ENCODE data around the gene CALHM2. TPM values are rescaled to one million over a fixed set of nuclear protein-coding genes. Genes with fewer than 3 reads are reported as not detected.
"Not testable (repeated sequence)": the region's sequence is repeated elsewhere in the genome, so short reads cannot be mapped to it uniquely, and the experiment has no call there.

CALHM2 gene
- polyA plus RNA-seq, 1 donor from 2014 or later = 35.0 TPM

GRCh38 chr10:103429647-103430046 is 22.5 kb downstream of the CALHM2 start:
- Mint-ChIP-seq H3K9me3 (no peaks in the 10 kb centered on the region), H3K27ac (peak overlapping the region in 1 of 3 donors; percentile 33), H3K36me3 (peaks cover 4% of the 10 kb centered on the region), H3K4me3 (no peak overlapping the region), H3K27me3 (no peaks in the 10 kb centered on the region), H3K4me1 (peaks cover 0 to 3% (median 0%) of the 10 kb centered on the region in 3 donors)

- H3K9me3 Mint-ChIP-seq = no peaks in the 10 kb centered on the region
- H3K4me1 Mint-ChIP-seq = peaks cover 0 to 3% (median 0%) of the 10 kb centered on the region in 3 donors
- no peaks in the 10 kb centered on the region for H3K27me3 Mint-ChIP-seq
- no peak overlapping the region for H3K4me3 Mint-ChIP-seq
- peak overlapping the region in 2 of 3 donors; percentile 33 to 56 for H3K27ac Mint-ChIP-seq
- peaks cover 4% of the 10 kb centered on the region for H3K36me3 Mint-ChIP-seq
Observed at GRCh38 chr10:103428989-103429643, 23.1 kb downstream of the CALHM2 start.

GRCh38 chr10:103427866-103428265 is 24.3 kb downstream of the CALHM2 start:
- Mint-ChIP-seq H3K27me3 (no peaks in the 10 kb centered on the region), H3K27ac (no peak overlapping the region), H3K4me3 (no peak overlapping the region), H3K9me3 (no peaks in the 10 kb centered on the region), H3K36me3 (peaks cover 4% of the 10 kb centered on the region), H3K4me1 (peaks cover 0 to 3% (median 0%) of the 10 kb centered on the region in 3 donors)

GRCh38 chr10:103423748-103424147 is 28.4 kb downstream of the CALHM2 start:
- no peaks in the 10 kb centered on the region for H3K36me3 Mint-ChIP-seq
- H3K27me3 Mint-ChIP-seq = no peaks in the 10 kb centered on the region
- H3K4me1 Mint-ChIP-seq = no peaks in the 10 kb centered on the region
- no peak overlapping the region for H3K27ac Mint-ChIP-seq
- H3K4me3 Mint-ChIP-seq = no peak overlapping the region
- H3K9me3 Mint-ChIP-seq = no peaks in the 10 kb centered on the region

GRCh38 chr10:103419101-103419500 is 33.1 kb downstream of the CALHM2 start:
- H3K4me1 Mint-ChIP-seq = peaks cover 0 to 4% (median 0%) of the 10 kb centered on the region in 3 donors
- no peak overlapping the region for H3K27ac Mint-ChIP-seq
- no peak overlapping the region for H3K4me3 Mint-ChIP-seq
- no peaks in the 10 kb centered on the region for H3K27me3 Mint-ChIP-seq
- H3K9me3 Mint-ChIP-seq = no peaks in the 10 kb centered on the region
- H3K36me3 Mint-ChIP-seq = peaks cover under 1% of the 10 kb centered on the region

- Mint-ChIP-seq H3K27ac (no peak overlapping the region), H3K27me3 (no peaks in the 10 kb centered on the region)
Observed at GRCh38 chr10:103417601-103418000, 34.6 kb downstream of the CALHM2 start.

GRCh38 chr10:103417148-103417469 is 35.1 kb downstream of the CALHM2 start:
- H3K27ac Mint-ChIP-seq = peak overlapping the region in 1 of 3 donors; percentile 57
- H3K36me3 Mint-ChIP-seq, H3K4me1 Mint-ChIP-seq, H3K4me3 Mint-ChIP-seq, H3K9me3 Mint-ChIP-seq, H3K27me3 Mint-ChIP-seq: not testable (repeated sequence)

More at GRCh38 chr10:103417601-103418000, 34.6 kb downstream of the CALHM2 start:
- H3K36me3 Mint-ChIP-seq = peaks cover 4% of the 10 kb centered on the region
- H3K9me3 Mint-ChIP-seq = no peaks in the 10 kb centered on the region
- H3K4me3 Mint-ChIP-seq = no peak overlapping the region
- peaks cover 0 to 4% (median 0%) of the 10 kb centered on the region in 3 donors for H3K4me1 Mint-ChIP-seq

- Mint-ChIP-seq H3K27me3 (no peaks in the 10 kb centered on the region), H3K9me3 (no peaks in the 10 kb centered on the region), H3K4me1 (peaks cover 0 to 4% (median 0%) of the 10 kb centered on the region in 3 donors), H3K4me3 (no peak overlapping the region), H3K27ac (peak overlapping the region in 1 of 3 donors; percentile 57), H3K36me3 (peaks cover 4% of the 10 kb centered on the region)
Observed at GRCh38 chr10:103416436-103417147, 35.6 kb downstream of the CALHM2 start.

- Mint-ChIP-seq H3K27me3 (no peaks in the 10 kb centered on the region), H3K36me3 (peaks cover 4% of the 10 kb centered on the region), H3K4me3 (no peak overlapping the region), H3K4me1 (peaks cover 0 to 4% (median 0%) of the 10 kb centered on the region in 3 donors), H3K9me3 (no peaks in the 10 kb centered on the region), H3K27ac (no peak overlapping the region)
Observed at GRCh38 chr10:103415581-103415980, 36.6 kb downstream of the CALHM2 start.

GRCh38 chr10:103413564-103413963 is 38.6 kb downstream of the CALHM2 start:
- Mint-ChIP-seq H3K4me1 (peaks cover 0 to 4% (median 1%) of the 10 kb centered on the region in 3 donors), H3K27ac (no peak overlapping the region), H3K9me3 (no peaks in the 10 kb centered on the region), H3K27me3 (no peaks in the 10 kb centered on the region), H3K36me3 (peaks cover 4% of the 10 kb centered on the region), H3K4me3 (no peak overlapping the region)

- Mint-ChIP-seq H3K9me3 (no peaks in the 10 kb centered on the region), H3K27ac (peak overlapping the region; percentile 59 to 97 (median 97)), H3K27me3 (no peaks in the 10 kb centered on the region), H3K36me3 (peaks cover 4% of the 10 kb centered on the region), H3K4me1 (peaks cover 35 to 39% (median 38%) of the 10 kb centered on the region in 3 donors), H3K4me3 (peak overlapping the region; percentile 96 to 99 (median 97))
Observed at GRCh38 chr10:103397191-103397825, 54.9 kb downstream of the CALHM2 start.

GRCh38 chr10:103396789-103397087 is 55.4 kb downstream of the CALHM2 start:
- H3K4me3 Mint-ChIP-seq = peak overlapping the region; percentile 96 to 99 (median 97)
- H3K27me3 Mint-ChIP-seq = no peaks in the 10 kb centered on the region
- peaks cover 35 to 39% (median 38%) of the 10 kb centered on the region in 3 donors for H3K4me1 Mint-ChIP-seq
- H3K9me3 Mint-ChIP-seq = no peaks in the 10 kb centered on the region
- H3K36me3 Mint-ChIP-seq = peaks cover 4% of the 10 kb centered on the region
- peak overlapping the region; percentile 59 to 97 (median 97) for H3K27ac Mint-ChIP-seq

Other genes starting within 250 kb of the CALHM2 start
- not detected for gene RPEL1, start 206.5 kb downstream of the CALHM2 start, polyA plus RNA-seq
- not detected for gene INA, start 175.2 kb downstream of the CALHM2 start, polyA plus RNA-seq
- 9.1 TPM for gene PCGF6, start 101.2 kb downstream of the CALHM2 start, polyA plus RNA-seq
- gene TAF5, start 84.4 kb downstream of the CALHM2 start, polyA plus RNA-seq = 2.3 TPM
- gene ATP5MK, start 55.9 kb downstream of the CALHM2 start, polyA plus RNA-seq = 353 TPM
- 13.5 TPM for gene PDCD11, start 55.7 kb downstream of the CALHM2 start, polyA plus RNA-seq
- gene CALHM1, start 6.5 kb upstream of the CALHM2 start, polyA plus RNA-seq = 1.4 TPM
- not detected for gene CALHM3, start 26.9 kb upstream of the CALHM2 start, polyA plus RNA-seq
- 0.35 TPM for gene NEURL1, start 41.3 kb upstream of the CALHM2 start, polyA plus RNA-seq